DOHH2 (cell line): ENCODE measurements around the gene LRRC58.

Experiments
- H3F3A ChIP-seq: fragments of 200-600 bp; sonication (generic), shearing (Covaris generic); 2 replicates; pipeline ENCODE4 v1.6.0; 2016; ENCODE audit warnings: antibody characterized with exemption, mild to moderate bottlenecking; ENCODE audit not compliant: control insufficient read depth, insufficient read depth
- H3K27ac ChIP-seq: fragments of 200-600 bp; sonication (generic); 2 replicates; pipeline ENCODE4 v1.5.1; 2014; ENCODE audit warnings: low read depth, mild to moderate bottlenecking, low read length, moderate library complexity
- H3K27me3 ChIP-seq: fragments of 200-600 bp; sonication (generic); 2 replicates; pipeline ENCODE4 v1.6.1; 2014; ENCODE audit warnings: mild to moderate bottlenecking, low read length, mixed read lengths; ENCODE audit not compliant: control insufficient read depth
- H3K36me3 ChIP-seq: fragments of 200-600 bp; sonication (generic); 2 replicates; pipeline ENCODE4 v1.6.1; 2014; ENCODE audit warnings: mild to moderate bottlenecking, low read length, moderate library complexity, mixed read lengths; ENCODE audit not compliant: control insufficient read depth
- H3K4me1 ChIP-seq: fragments of 200-600 bp; sonication (generic); 2 replicates; pipeline ENCODE4 v1.6.1; 2014; ENCODE audit warnings: mild to moderate bottlenecking, low read length, mixed read lengths; ENCODE audit not compliant: control insufficient read depth
- H3K4me2 ChIP-seq: fragments of 200-600 bp; sonication (generic); 2 replicates; pipeline ENCODE4 v1.6.0; 2014; ENCODE audit warnings: mild to moderate bottlenecking, low read length, moderate library complexity
- H3K4me3 ChIP-seq: fragments of 200-600 bp; sonication (generic); 2 replicates; pipeline ENCODE4 v1.5.1; 2014; ENCODE audit warnings: mild to moderate bottlenecking, low read length, mixed read lengths
- H3K79me2 ChIP-seq: fragments of 200-600 bp; sonication (generic); 2 replicates; pipeline ENCODE4 v1.6.1; 2014; ENCODE audit warnings: mild to moderate bottlenecking, low read length, mixed read lengths; ENCODE audit not compliant: control insufficient read depth
- H3K9me2 ChIP-seq: fragments of 200-600 bp; sonication (generic); replicated peaks from 2 replicates; pipeline ENCODE4 v1.6.1; 2014; ENCODE audit warnings: mild to moderate bottlenecking, low read length, mixed read lengths; ENCODE audit not compliant: control insufficient read depth
- H3K9me3 ChIP-seq: fragments of 200-600 bp; sonication (generic); 2 replicates; pipeline ENCODE4 v1.6.1; 2014; ENCODE audit warnings: antibody characterized with exemption, low read length, mixed read lengths; ENCODE audit not compliant: control insufficient read depth, insufficient read depth
- H4K20me1 ChIP-seq: fragments of 200-600 bp; sonication (generic); 2 replicates; pipeline ENCODE4 v1.6.0; 2014; ENCODE audit warnings: low read depth, mild to moderate bottlenecking, antibody characterized with exemption, low read length, moderate library complexity; ENCODE audit not compliant: control insufficient read depth, insufficient read depth
- EZH2phosphoT487 ChIP-seq: fragments of 200-600 bp; sonication (generic); IDR thresholded peaks from 2 replicates; pipeline ENCODE4 v1.6.1; 2017; ENCODE audit warnings: borderline replicate concordance, mild to moderate bottlenecking, antibody characterized with exemption, low read length, moderate library complexity, mixed read lengths
- TF ChIP-seq, protein P1 (sequence below): fragments of 200-600 bp; sonication (generic); IDR thresholded peaks from one replicate; pipeline ENCODE4 v1.5.1; 2014; ENCODE audit warnings: antibody characterized with exemption, mild to moderate bottlenecking, low read depth, low read length; ENCODE audit not compliant: poor library complexity, severe bottlenecking

Gene LRRC58

DNA sequence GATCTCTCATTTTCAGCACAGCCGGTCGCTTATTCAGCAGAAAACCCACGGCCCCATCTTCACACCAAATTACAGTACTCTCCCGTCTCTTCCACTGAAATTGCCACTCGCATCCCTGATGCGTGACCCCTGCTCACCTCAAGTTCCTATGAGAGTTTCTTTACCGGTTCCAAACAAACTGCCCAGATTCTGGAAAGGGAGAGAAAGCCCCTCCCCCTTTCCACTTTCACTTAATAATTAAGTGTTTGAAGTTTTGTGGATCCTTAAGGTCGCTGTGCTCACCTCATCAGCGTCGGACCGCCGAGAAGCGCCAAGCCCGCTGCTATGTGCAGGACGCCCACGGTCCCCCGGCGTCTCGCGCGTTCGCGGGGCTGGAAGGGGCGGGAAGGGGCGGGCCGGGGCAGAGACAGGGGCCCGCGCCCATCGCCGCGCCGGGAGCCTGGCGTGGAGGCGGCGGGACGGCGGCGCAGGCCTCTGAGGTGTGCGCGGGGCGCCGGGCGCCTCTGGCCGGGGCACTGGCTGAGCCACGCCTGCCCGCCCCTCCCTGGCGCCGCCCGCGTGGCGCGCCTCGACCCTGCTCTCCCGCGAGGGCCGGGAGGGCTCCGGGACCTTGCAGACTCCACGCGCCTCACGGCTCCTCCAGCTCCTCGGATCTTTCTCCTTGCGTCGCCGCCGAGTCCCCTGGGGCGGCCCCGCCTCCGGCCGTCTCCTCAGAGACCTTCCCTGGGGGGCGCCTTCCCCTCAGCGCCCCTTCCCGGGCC lies 64.2 kb downstream of the LRRC58 start, which contains the start of gene GPR156:
TSS of gene GPR156 (minus strand) at position 476 of the 761 bp plus-strand sequence. CDS start 41,124 bp downstream, outside the sequence.
- H3K9me2 ChIP-seq: no peaks in the 10 kb centered on the region
- no peak for TF ChIP-seq EZH2phosphoT487
- TF ChIP-seq, protein P1, sequence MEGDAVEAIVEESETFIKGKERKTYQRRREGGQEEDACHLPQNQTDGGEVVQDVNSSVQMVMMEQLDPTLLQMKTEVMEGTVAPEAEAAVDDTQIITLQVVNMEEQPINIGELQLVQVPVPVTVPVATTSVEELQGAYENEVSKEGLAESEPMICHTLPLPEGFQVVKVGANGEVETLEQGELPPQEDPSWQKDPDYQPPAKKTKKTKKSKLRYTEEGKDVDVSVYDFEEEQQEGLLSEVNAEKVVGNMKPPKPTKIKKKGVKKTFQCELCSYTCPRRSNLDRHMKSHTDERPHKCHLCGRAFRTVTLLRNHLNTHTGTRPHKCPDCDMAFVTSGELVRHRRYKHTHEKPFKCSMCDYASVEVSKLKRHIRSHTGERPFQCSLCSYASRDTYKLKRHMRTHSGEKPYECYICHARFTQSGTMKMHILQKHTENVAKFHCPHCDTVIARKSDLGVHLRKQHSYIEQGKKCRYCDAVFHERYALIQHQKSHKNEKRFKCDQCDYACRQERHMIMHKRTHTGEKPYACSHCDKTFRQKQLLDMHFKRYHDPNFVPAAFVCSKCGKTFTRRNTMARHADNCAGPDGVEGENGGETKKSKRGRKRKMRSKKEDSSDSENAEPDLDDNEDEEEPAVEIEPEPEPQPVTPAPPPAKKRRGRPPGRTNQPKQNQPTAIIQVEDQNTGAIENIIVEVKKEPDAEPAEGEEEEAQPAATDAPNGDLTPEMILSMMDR: no peak
- H3K27ac ChIP-seq: no peak within 1 kb of the TSS
- peaks cover 3% of the 10 kb centered on the region for H3K27me3 ChIP-seq
- H3F3A ChIP-seq: no peaks in the 10 kb centered on the region
- no peaks in the 10 kb centered on the region for H3K36me3 ChIP-seq
- no peaks in the 10 kb centered on the region for H3K4me1 ChIP-seq
- H3K4me2 ChIP-seq: no peak within 1 kb of the TSS
- no peaks in the 10 kb centered on the region for H4K20me1 ChIP-seq
- no peaks in the 10 kb centered on the region for H3K79me2 ChIP-seq
- no peaks in the 10 kb centered on the region for H3K9me3 ChIP-seq
- H3K4me3 ChIP-seq: no peak within 1 kb of the TSS

DNA sequence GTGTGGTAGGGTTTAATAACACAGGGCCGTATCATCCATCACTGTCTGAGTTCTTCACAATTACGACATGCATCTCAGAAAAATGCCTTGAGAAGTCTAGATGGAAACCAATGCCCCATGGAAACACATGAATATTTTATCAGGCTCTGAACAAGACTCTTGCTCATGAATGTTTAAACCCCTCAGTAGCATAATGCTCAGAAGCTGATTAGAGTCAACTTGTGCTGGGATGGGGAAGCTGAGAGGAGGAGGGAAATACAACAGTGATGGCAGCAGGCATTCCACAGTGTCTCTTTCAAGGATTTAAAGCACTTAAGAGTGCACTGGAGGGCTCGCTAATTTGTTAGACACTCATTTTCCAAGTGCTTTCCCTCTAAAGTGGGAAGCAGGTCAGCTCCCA lies 67.9 kb downstream of the LRRC58 start:
- TF ChIP-seq, protein P1: no peak
- no peak for TF ChIP-seq EZH2phosphoT487
- peaks cover 3% of the 10 kb centered on the region for H3K27me3 ChIP-seq
- H3K79me2 ChIP-seq: no peaks in the 10 kb centered on the region
- H3K4me1 ChIP-seq: no peaks in the 10 kb centered on the region
- H3K4me2 ChIP-seq: no peak overlapping the region
- no peaks in the 10 kb centered on the region for H3K36me3 ChIP-seq
- no peaks in the 10 kb centered on the region for H4K20me1 ChIP-seq
- no peaks in the 10 kb centered on the region for H3F3A ChIP-seq
- no peak overlapping the region for H3K27ac ChIP-seq
- H3K9me3 ChIP-seq: no peaks in the 10 kb centered on the region
- no peaks in the 10 kb centered on the region for H3K9me2 ChIP-seq
- no peak overlapping the region for H3K4me3 ChIP-seq

DNA sequence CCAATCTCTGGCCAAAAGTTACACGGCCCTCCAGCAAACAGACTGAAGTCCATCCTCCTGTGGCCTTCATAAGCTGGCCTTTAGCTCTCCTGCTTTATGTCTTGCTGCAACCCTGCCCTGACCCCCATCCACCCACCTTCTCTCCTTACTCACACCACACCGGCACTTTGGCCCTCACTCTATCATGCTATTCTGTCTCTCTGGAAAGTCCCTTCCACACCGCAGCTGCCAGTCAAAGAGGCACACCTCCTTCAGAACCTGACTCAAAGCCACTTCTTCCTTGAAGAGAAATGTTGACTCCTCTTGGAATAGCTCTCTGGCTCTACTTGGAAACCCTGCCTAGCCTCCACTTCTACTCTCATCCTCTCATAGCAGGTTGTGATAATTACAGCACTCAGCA lies 68.6 kb downstream of the LRRC58 start:
- Histone ChIP-seq H3K36me3 (no peaks in the 10 kb centered on the region), H3K9me2 (no peaks in the 10 kb centered on the region), H3K79me2 (no peaks in the 10 kb centered on the region), H3K27ac (no peak overlapping the region), H3K4me1 (no peaks in the 10 kb centered on the region), H3K4me2 (no peak overlapping the region), H3F3A (no peaks in the 10 kb centered on the region), H4K20me1 (no peaks in the 10 kb centered on the region), H3K4me3 (no peak overlapping the region), H3K27me3 (peaks cover 3% of the 10 kb centered on the region), H3K9me3 (no peaks in the 10 kb centered on the region)
- no peak for TF ChIP-seq EZH2phosphoT487
- TF ChIP-seq, protein P1: no peak
